T-helper 1 cell treated with Interleukin-12 subunit alpha and Interleukin-12 subunit beta and Interleukin-4 antibody, amounts not matched to agents 30 μg/mL and 1 μg/mL, for 36 hours (primary cell): ENCODE measurements around the gene DERL2.

Source experiments
- H3K27ac Mint-ChIP-seq: one replicate; pipeline ENCODE4 v1.8.0; 2021; ENCODE audit warnings: mild to moderate bottlenecking, mixed read lengths
- H3K27me3 Mint-ChIP-seq: one replicate; pipeline ENCODE4 v1.8.0; 2021; ENCODE audit warnings: low read depth, mixed read lengths
- H3K36me3 Mint-ChIP-seq: one replicate; pipeline ENCODE4 v1.8.0; 2021; ENCODE audit warnings: low read depth, mixed read lengths
- H3K4me1 Mint-ChIP-seq: one replicate; pipeline ENCODE4 v1.8.0; 2021; ENCODE audit warnings: low read depth, mixed read lengths
- H3K4me3 Mint-ChIP-seq: one replicate; pipeline ENCODE4 v1.8.0; 2021; ENCODE audit warnings: mild to moderate bottlenecking, moderate library complexity, mixed read lengths
- H3K9me3 Mint-ChIP-seq: one replicate; pipeline ENCODE4 v1.8.0; 2021; ENCODE audit warnings: mixed read lengths

Gene DERL2

GRCh38 chr17:5485270-5486205 lies at the start of gene DERL2:
Gene DERL2, minus strand, starts transcription at chr17:5486178. Its CDS starts 17 bp downstream, at chr17:5486161.
- H3K4me1 Mint-ChIP-seq, result peaks cover 30% of the 10 kb centered on the region
- H3K36me3 Mint-ChIP-seq, result peaks cover 46% of the 10 kb centered on the region

GRCh38 chr17:5535436-5535835 lies 49.5 kb upstream of the DERL2 start:
- Mint-ChIP-seq H3K4me3 (no peak overlapping the region), H3K36me3 (peaks cover 46% of the 10 kb centered on the region), H3K27ac (no peak overlapping the region), H3K9me3 (no peaks in the 10 kb centered on the region), H3K27me3 (no peaks in the 10 kb centered on the region), H3K4me1 (peaks cover 2% of the 10 kb centered on the region)

More at GRCh38 chr17:5485270-5486205, at the start of gene DERL2:
- no peaks in the 10 kb centered on the region for H3K27me3 Mint-ChIP-seq
- H3K4me3 Mint-ChIP-seq, result peak within 1 kb of the TSS; percentile 97
- H3K9me3 Mint-ChIP-seq, result no peaks in the 10 kb centered on the region
- peak within 1 kb of the TSS; percentile 98 for H3K27ac Mint-ChIP-seq

GRCh38 chr17:5533486-5534315 lies 47.7 kb upstream of the DERL2 start:
- H3K36me3 Mint-ChIP-seq, result peaks cover 52% of the 10 kb centered on the region
- H3K4me1 Mint-ChIP-seq, result peaks cover 2% of the 10 kb centered on the region
- no peak overlapping the region for H3K27ac Mint-ChIP-seq
- H3K4me3 Mint-ChIP-seq, result no peak overlapping the region
- H3K9me3 Mint-ChIP-seq, result no peaks in the 10 kb centered on the region
- no peaks in the 10 kb centered on the region for H3K27me3 Mint-ChIP-seq

GRCh38 chr17:5532581-5532980 lies 46.6 kb upstream of the DERL2 start:
- Mint-ChIP-seq H3K36me3 (peaks cover 52% of the 10 kb centered on the region), H3K4me1 (peaks cover 2% of the 10 kb centered on the region), H3K4me3 (no peak overlapping the region), H3K27me3 (no peaks in the 10 kb centered on the region), H3K27ac (no peak overlapping the region), H3K9me3 (no peaks in the 10 kb centered on the region)

- Mint-ChIP-seq H3K27me3 (no peaks in the 10 kb centered on the region), H3K36me3 (peaks cover 51% of the 10 kb centered on the region), H3K27ac (no peak overlapping the region), H3K9me3 (no peaks in the 10 kb centered on the region), H3K4me1 (peaks cover 5% of the 10 kb centered on the region), H3K4me3 (no peak overlapping the region)
These were observed 45.1 kb upstream of the DERL2 start for GRCh38 chr17:5531085-5531418.

- H3K4me3 Mint-ChIP-seq, result no peak overlapping the region
- no peaks in the 10 kb centered on the region for H3K27me3 Mint-ChIP-seq
- no peaks in the 10 kb centered on the region for H3K9me3 Mint-ChIP-seq
- H3K27ac Mint-ChIP-seq, result no peak overlapping the region
- H3K36me3 Mint-ChIP-seq, result peaks cover 47% of the 10 kb centered on the region
- H3K4me1 Mint-ChIP-seq, result peaks cover 5% of the 10 kb centered on the region
These were observed 44.5 kb upstream of the DERL2 start for GRCh38 chr17:5530265-5531084.

GRCh38 chr17:5527601-5528250 lies 41.7 kb upstream of the DERL2 start:
- Mint-ChIP-seq H3K27ac (no peak overlapping the region), H3K27me3 (no peaks in the 10 kb centered on the region), H3K4me3 (no peak overlapping the region), H3K4me1 (peaks cover 5% of the 10 kb centered on the region), H3K36me3 (peaks cover 54% of the 10 kb centered on the region), H3K9me3 (no peaks in the 10 kb centered on the region)

GRCh38 chr17:5526821-5527598 lies 41.0 kb upstream of the DERL2 start:
- no peaks in the 10 kb centered on the region for H3K27me3 Mint-ChIP-seq
- H3K4me3 Mint-ChIP-seq, result no peak overlapping the region
- peaks cover 5% of the 10 kb centered on the region for H3K4me1 Mint-ChIP-seq
- H3K9me3 Mint-ChIP-seq, result no peaks in the 10 kb centered on the region
- peaks cover 55% of the 10 kb centered on the region for H3K36me3 Mint-ChIP-seq
- no peak overlapping the region for H3K27ac Mint-ChIP-seq

GRCh38 chr17:5523249-5523648 lies 37.3 kb upstream of the DERL2 start:
- Mint-ChIP-seq H3K4me3 (no peak overlapping the region), H3K4me1 (peaks cover 4% of the 10 kb centered on the region), H3K36me3 (peaks cover 44% of the 10 kb centered on the region)

GRCh38 chr17:5522476-5522875 lies 36.5 kb upstream of the DERL2 start:
- H3K36me3 Mint-ChIP-seq, result peaks cover 50% of the 10 kb centered on the region
- peaks cover 2% of the 10 kb centered on the region for H3K4me1 Mint-ChIP-seq
- no peak overlapping the region for H3K4me3 Mint-ChIP-seq
- no peaks in the 10 kb centered on the region for H3K27me3 Mint-ChIP-seq
- H3K27ac Mint-ChIP-seq, result no peak overlapping the region
- no peaks in the 10 kb centered on the region for H3K9me3 Mint-ChIP-seq

More at GRCh38 chr17:5523249-5523648, 37.3 kb upstream of the DERL2 start:
- H3K27me3 Mint-ChIP-seq, result no peaks in the 10 kb centered on the region
- H3K9me3 Mint-ChIP-seq, result no peaks in the 10 kb centered on the region
- no peak overlapping the region for H3K27ac Mint-ChIP-seq

GRCh38 chr17:5516060-5516792 lies 30.2 kb upstream of the DERL2 start:
- H3K36me3 Mint-ChIP-seq, result peaks cover 69% of the 10 kb centered on the region
- peaks cover 3% of the 10 kb centered on the region for H3K9me3 Mint-ChIP-seq
- no peaks in the 10 kb centered on the region for H3K27me3 Mint-ChIP-seq
- H3K27ac Mint-ChIP-seq, result no peak overlapping the region
- no peak overlapping the region for H3K4me3 Mint-ChIP-seq
- peaks cover 14% of the 10 kb centered on the region for H3K4me1 Mint-ChIP-seq

GRCh38 chr17:5514976-5515375 lies 29.0 kb upstream of the DERL2 start:
- Mint-ChIP-seq H3K9me3 (peaks cover 3% of the 10 kb centered on the region), H3K36me3 (peaks cover 64% of the 10 kb centered on the region), H3K4me1 (peaks cover 14% of the 10 kb centered on the region), H3K27me3 (no peaks in the 10 kb centered on the region), H3K4me3 (no peak overlapping the region), H3K27ac (no peak overlapping the region)

GRCh38 chr17:5513628-5514027 lies 27.6 kb upstream of the DERL2 start:
- H3K27me3 Mint-ChIP-seq, result no peaks in the 10 kb centered on the region
- H3K36me3 Mint-ChIP-seq, result peaks cover 66% of the 10 kb centered on the region
- peaks cover 14% of the 10 kb centered on the region for H3K4me1 Mint-ChIP-seq
- H3K27ac Mint-ChIP-seq, result no peak overlapping the region
- no peak overlapping the region for H3K4me3 Mint-ChIP-seq
- peaks cover 3% of the 10 kb centered on the region for H3K9me3 Mint-ChIP-seq
